SK-N-MC (cell line): ENCODE results near the gene B2M.
"Not testable (repeated sequence)": the region's sequence is repeated elsewhere in the genome, so short reads cannot be mapped to it uniquely, and the experiment has no call there.

Source experiments
- DNase-seq: peaks from one replicate; pipeline ENCODE4 v3.0.0-alpha.2; 2011; ENCODE audit warnings: low read depth, low spot score
- H3K27ac ChIP-seq: fragments of 200-600 bp; sonication (generic); 2 replicates; pipeline ENCODE4 v1.5.1; 2016; ENCODE audit warnings: mixed run types
- H3K36me3 ChIP-seq: fragments of 200-600 bp; sonication (generic); 2 replicates; pipeline ENCODE4 v1.6.1; 2017; ENCODE audit warnings: antibody characterized with exemption, low read length, mixed read lengths; ENCODE audit not compliant: insufficient read depth
- H3K4me3 ChIP-seq: fragments of 200-600 bp; sonication (generic); 2 replicates; pipeline ENCODE4 v1.5.1; 2016
- H3K9ac ChIP-seq: fragments of 200-600 bp; sonication (generic); 2 replicates; pipeline ENCODE4 v1.8.0; 2017; ENCODE audit warnings: mixed run types, mixed read lengths; ENCODE audit not compliant: insufficient read length
- H3K9me3 ChIP-seq: fragments of 200-600 bp; sonication (generic); 2 replicates; pipeline ENCODE4 v1.6.1; 2017; ENCODE audit warnings: low read depth, mild to moderate bottlenecking, antibody characterized with exemption, low read length, moderate library complexity, mixed read lengths
- EZH2 ChIP-seq: fragments of 200-600 bp; sonication (generic); IDR thresholded peaks from one replicate; pipeline ENCODE4 v1.6.1; 2017; ENCODE audit warnings: antibody characterized with exemption
- FOXP2 ChIP-seq: optimal IDR thresholded peaks from 2 replicates; pipeline ENCODE3; 2011; ENCODE audit warnings: mild to moderate bottlenecking, moderate library complexity; ENCODE audit not compliant: insufficient read depth; ENCODE audit errors: extremely low read length, control extremely low read depth
- POLR2AphosphoS5 ChIP-seq: IDR thresholded peaks from 2 replicates; pipeline ENCODE4 v1.6.1; 2012; ENCODE audit warnings: mild to moderate bottlenecking, low read depth, low read length, borderline replicate concordance

Gene B2M

GRCh38 chr15:44670087-44670950, 41.0 kb upstream of the B2M start:
- H3K9me3 ChIP-seq = no peaks in the 10 kb centered on the region
- no peaks in the 10 kb centered on the region for H3K36me3 ChIP-seq
- no peak overlapping the region for H3K27ac ChIP-seq
- TF ChIP-seq FOXP2 (no peak), EZH2 (no peak), POLR2AphosphoS5 (no peak)
- H3K9ac ChIP-seq = no peak overlapping the region
- H3K4me3 ChIP-seq = no peak overlapping the region
- DNase-seq = no peak

- no peaks in the 10 kb centered on the region for H3K36me3 ChIP-seq
- no peaks in the 10 kb centered on the region for H3K9me3 ChIP-seq
- no peak for TF ChIP-seq FOXP2
- TF ChIP-seq EZH2 = no peak
- TF ChIP-seq POLR2AphosphoS5 = no peak
- no peak overlapping the region for H3K27ac ChIP-seq
- H3K4me3 ChIP-seq = no peak overlapping the region
- H3K9ac ChIP-seq = no peak overlapping the region
- no peak for DNase-seq
These were observed 37.7 kb upstream of the B2M start for GRCh38 chr15:44673639-44674038.

- H3K9ac ChIP-seq = no peak overlapping the region
- H3K36me3 ChIP-seq = no peaks in the 10 kb centered on the region
- DNase-seq = no peak
- TF ChIP-seq EZH2 (no peak), POLR2AphosphoS5 (no peak), FOXP2 (no peak)
- H3K4me3 ChIP-seq = no peak overlapping the region
- H3K9me3 ChIP-seq = no peaks in the 10 kb centered on the region
- H3K27ac ChIP-seq = no peak overlapping the region
These were observed 35.4 kb upstream of the B2M start for GRCh38 chr15:44675911-44676310.

- no peak overlapping the region for H3K9ac ChIP-seq
- DNase-seq = no peak
- TF ChIP-seq FOXP2 (no peak), POLR2AphosphoS5 (no peak), EZH2 (no peak)
These were observed 34.6 kb upstream of the B2M start for GRCh38 chr15:44676676-44677075.

GRCh38 chr15:44682211-44682610, 29.1 kb upstream of the B2M start:
- TF ChIP-seq POLR2AphosphoS5 = no peak
- no peak for TF ChIP-seq EZH2
- TF ChIP-seq FOXP2 = no peak
- no peak for DNase-seq
- Histone ChIP-seq H3K4me3 (no peak overlapping the region), H3K9ac (no peak overlapping the region), H3K27ac (no peak overlapping the region), H3K9me3 (no peaks in the 10 kb centered on the region), H3K36me3 (no peaks in the 10 kb centered on the region)

More at GRCh38 chr15:44676676-44677075, 34.6 kb upstream of the B2M start:
- Histone ChIP-seq H3K36me3 (no peaks in the 10 kb centered on the region), H3K27ac (no peak overlapping the region), H3K4me3 (no peak overlapping the region), H3K9me3 (no peaks in the 10 kb centered on the region)

- not testable (repeated sequence) for H3K36me3 ChIP-seq, H3K9ac ChIP-seq, H3K4me3 ChIP-seq, DNase-seq, H3K9me3 ChIP-seq, H3K27ac ChIP-seq
These were observed 28.3 kb upstream of the B2M start for GRCh38 chr15:44682809-44683682.

GRCh38 chr15:44689318-44689717, 22.0 kb upstream of the B2M start:
- H3K36me3 ChIP-seq, H3K9me3 ChIP-seq, DNase-seq, H3K27ac ChIP-seq, H3K4me3 ChIP-seq, H3K9ac ChIP-seq: not testable (repeated sequence)

GRCh38 chr15:44690245-44690644, 21.1 kb upstream of the B2M start:
- DNase-seq = not testable (repeated sequence)

GRCh38 chr15:44692659-44693058, 18.7 kb upstream of the B2M start:
- TF ChIP-seq POLR2AphosphoS5 (no peak), FOXP2 (no peak), EZH2 (no peak)
- Histone ChIP-seq H3K36me3 (no peaks in the 10 kb centered on the region), H3K9me3 (no peaks in the 10 kb centered on the region), H3K27ac (no peak overlapping the region), H3K9ac (no peak overlapping the region), H3K4me3 (no peak overlapping the region)
- DNase-seq = no peak

More at GRCh38 chr15:44690245-44690644, 21.1 kb upstream of the B2M start:
- not testable (repeated sequence) for H3K9ac ChIP-seq, H3K36me3 ChIP-seq, H3K27ac ChIP-seq, H3K9me3 ChIP-seq, H3K4me3 ChIP-seq

- Histone ChIP-seq H3K27ac (no peak overlapping the region), H3K9me3 (no peaks in the 10 kb centered on the region), H3K4me3 (no peak overlapping the region), H3K36me3 (no peaks in the 10 kb centered on the region), H3K9ac (no peak overlapping the region)
- DNase-seq = no peak
- TF ChIP-seq EZH2 (no peak), FOXP2 (no peak), POLR2AphosphoS5 (no peak)
These were observed 16.9 kb upstream of the B2M start for GRCh38 chr15:44694416-44694815.
